GM21381 (cell line): Measurements from ENCODE around the gene MADCAM1.

Source experiments
- ATAC-seq: cut with Tn5 transposase; IDR thresholded peaks from one replicate; pipeline ENCODE4 v1.9.1; 2021; ENCODE audit warnings: mild to moderate bottlenecking, moderate library complexity; ENCODE audit not compliant: unreplicated experiment

The MADCAM1 gene

DNA sequence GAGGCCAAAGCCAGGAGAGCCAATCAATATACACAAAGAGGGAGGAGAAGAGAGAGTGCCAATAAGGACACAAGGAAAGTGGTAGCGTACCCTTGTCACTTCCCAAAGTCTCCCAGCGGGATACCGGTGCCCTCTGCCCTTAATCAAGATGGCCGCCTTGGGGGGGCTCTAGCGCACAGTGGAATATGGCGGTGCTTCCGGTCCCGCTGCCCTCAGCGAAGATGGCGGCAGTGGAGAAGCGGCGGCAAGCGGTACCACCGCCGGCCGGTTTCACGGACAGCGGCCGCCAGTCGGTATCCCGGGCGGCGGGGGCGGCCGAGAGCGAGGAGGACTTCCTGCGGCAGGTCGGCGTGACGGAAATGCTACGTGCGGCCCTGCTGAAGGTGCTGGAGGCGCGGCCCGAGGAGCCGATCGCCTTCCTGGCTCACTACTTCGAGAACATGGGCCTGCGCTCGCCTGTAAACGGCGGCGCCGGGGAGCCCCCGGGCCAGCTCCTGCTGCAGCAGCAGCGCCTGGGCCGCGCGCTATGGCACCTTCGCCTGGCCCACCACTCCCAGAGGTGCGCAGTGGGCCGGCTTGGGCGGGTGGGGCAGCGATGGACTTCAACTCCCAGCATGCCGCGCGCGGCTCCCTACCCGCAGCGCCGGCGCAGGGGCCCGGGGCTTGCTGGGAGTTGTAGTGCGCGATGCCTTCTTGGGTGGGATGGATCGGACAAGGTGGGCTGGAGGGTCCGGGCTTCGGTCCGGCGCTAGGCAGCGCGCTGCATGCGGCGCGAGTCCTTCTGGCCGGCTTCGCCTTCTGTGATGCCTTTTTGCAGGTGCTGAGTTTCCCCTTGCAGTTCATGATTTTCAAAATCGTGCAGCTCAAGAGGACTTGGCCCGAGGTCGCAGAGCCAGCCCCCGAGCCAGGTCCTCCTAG, 11.3 kb downstream of the MADCAM1 start, which contains the start of gene TPGS1:
Gene TPGS1 (plus strand): TSS at position 212 of the 918 bp plus-strand sequence. CDS start 10 bp downstream, at position 222.
- peak; percentile 59 for ATAC-seq

DNA sequence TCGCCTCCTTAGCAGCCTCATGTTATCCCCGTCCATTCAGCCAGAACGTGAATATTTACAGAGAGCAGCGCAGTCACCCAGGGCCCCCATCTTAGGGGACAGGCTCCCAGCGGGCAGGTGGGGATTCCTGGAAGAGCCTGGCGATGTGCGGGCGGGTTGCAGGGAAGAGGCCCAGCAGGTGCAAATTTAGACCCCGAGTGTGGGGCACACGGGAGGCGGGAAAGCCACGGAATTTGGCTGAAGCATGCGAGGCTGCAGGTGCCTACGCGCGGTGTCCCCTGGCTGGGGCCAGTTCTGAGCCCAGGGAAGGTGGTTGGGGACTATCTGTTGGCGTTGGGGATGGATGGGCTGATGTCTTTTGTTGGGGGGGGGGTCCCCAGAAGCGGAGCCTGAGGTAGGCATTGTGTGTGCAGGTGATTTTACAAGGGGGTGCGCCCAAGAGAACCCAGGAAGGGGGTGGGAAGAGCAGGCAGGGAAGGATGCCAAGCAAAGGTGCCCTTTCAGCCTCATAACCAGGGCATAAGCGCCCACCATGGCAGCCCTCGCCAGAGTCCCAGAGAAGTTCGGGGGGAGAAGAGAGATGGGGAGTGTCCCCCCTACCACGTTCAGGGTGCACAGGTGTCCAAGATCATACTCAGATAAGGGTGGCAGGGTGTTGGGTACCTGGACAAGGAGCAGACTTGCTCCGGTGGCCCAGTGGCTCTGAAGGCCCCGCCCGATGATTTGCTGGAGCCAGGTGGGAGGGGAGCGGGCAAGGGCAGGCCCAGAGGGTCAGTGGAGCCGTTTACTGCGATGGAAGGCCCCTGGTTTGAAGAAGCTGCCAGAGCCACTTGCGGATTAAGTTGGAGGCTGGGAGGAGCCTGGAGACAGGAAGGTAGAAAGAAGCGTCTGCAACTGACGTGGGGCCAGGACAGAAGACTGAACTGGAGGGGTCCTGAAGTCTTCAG, 12.2 kb downstream of the MADCAM1 start:
- no peak for ATAC-seq

DNA sequence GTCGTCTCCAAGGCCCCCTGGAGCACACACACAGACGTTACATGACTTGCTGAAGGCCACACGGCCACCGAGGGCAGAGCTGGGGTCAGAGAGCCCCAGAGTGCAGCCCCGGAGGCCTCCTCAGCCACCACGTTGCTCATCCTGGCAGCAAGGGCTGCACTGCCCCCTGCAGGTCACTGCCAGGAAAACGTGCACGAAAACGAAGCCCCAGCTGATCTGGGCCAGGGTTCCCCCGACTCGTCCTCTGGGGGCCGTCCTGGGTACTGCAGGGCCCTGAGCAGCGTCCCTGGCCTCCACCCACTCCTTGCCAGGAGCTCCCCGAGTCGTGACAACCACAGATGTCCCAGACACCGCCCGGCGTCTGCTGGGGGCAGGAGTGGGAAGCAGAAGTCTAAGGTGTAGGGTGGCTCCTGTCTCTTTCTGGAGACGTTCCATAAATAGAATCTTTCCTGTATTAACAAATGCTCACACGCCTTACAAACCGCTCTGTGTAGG, 14.4 kb downstream of the MADCAM1 start:
- no peak for ATAC-seq

DNA sequence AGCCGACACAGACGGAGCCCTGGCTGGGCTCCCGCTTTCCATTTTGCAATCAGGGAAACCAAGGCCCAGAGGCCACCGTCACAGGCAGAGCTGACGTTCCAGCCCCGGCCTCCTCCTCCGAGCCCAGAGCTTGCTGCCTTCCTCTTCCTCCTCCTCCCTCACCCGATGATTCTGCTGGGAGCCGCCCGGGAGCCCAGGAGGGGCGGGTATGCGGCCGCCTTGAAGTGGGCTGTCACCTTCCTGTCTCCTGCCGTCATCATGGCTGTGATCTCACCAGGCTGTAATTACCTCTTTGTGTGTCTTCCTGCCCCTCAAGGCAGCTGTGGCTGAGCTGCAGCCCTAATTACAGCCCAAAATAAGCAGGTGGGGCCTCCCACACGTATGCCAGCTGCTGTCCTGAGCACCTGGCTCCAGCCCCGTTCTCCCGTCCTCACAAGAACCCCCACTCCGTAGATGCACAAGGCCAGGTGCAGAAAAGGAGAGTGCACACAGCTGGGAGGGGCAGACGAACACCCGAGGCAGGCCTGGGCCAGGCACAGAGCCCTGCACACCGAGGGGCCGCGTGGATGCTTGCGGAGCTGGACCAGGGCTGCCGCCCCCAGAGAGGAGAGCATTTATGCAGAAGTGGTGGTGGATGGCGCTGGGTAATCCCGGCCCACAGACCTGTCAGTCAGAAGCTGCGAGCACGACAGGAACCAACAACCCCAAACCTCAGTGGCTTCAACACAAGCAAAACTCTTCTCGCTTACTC, 15.0 kb downstream of the MADCAM1 start:
- ATAC-seq: no peak

GRCh38 chr19:512547-513365, 16.5 kb downstream of the MADCAM1 start:
- ATAC-seq: no peak

- ATAC-seq: no peak
Measured at GRCh38 chr19:513368-514165, 17.3 kb downstream of the MADCAM1 start.

DNA sequence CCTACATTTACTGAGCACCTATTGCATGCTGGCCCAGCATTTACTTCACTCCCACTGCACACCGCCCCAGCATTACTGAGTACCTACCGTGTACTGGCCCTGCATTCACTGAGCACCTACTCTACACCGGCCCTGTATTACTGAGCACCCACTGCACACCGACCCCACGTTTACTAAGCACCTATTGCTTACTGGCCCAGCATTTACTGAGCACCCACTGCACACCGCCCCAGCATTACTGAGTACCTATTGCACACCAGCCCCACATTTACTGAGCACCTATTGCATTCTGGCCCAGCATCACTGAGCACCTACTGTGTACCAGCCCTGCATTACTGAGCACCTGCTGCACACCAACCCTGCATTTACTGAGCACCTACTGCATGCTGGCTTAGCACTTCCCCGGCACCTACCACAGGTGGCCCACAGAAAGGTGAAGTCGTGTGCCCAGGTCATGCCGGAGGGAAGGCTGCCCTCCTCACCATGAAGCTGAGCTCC, 17.9 kb downstream of the MADCAM1 start:
- ATAC-seq: no peak

DNA sequence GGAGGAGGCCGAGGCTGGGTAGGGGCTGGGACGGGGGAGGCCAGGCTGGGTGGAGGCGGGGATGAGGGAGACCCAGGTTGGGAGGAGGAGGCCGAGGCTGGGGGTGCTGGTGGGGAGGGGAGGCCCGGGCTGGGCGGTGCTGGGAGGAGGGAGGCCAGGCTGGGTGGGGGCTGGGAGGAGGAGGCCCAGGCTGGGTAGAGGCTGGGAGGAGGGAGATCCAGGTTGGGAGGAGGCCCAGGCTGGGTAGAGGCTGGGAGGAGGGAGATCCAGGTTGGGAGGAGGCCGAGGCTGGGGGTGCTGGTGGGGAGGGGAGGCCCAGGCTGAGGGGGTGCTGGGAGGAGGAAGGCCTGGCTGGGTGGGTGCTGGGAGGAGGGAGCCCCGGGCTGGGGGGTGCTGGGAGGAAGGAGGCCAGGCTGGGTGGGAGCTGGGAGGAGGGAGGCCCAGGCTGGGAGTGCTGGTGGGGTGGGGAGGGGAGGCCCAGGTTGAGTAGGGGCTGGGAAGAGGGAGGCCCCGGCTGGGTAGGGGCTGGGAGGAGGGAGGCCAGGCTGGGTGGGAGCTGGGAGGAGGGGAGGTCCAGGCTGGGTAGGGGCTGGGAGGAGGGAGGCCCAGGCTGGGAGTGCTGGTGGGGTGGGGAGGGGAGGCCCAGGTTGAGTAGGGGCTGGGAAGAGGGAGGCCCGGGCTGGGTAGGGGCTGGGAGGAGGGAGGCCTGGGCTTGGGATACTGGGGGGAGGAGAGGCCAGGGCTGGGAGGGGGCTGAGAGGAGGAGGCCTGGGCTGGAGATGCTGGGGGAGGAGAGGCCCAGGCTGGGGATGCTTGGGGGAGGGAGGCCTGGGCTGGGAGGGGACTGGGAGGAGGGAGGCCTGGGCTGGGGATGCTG, 21.7 kb downstream of the MADCAM1 start:
- no peak for ATAC-seq

DNA sequence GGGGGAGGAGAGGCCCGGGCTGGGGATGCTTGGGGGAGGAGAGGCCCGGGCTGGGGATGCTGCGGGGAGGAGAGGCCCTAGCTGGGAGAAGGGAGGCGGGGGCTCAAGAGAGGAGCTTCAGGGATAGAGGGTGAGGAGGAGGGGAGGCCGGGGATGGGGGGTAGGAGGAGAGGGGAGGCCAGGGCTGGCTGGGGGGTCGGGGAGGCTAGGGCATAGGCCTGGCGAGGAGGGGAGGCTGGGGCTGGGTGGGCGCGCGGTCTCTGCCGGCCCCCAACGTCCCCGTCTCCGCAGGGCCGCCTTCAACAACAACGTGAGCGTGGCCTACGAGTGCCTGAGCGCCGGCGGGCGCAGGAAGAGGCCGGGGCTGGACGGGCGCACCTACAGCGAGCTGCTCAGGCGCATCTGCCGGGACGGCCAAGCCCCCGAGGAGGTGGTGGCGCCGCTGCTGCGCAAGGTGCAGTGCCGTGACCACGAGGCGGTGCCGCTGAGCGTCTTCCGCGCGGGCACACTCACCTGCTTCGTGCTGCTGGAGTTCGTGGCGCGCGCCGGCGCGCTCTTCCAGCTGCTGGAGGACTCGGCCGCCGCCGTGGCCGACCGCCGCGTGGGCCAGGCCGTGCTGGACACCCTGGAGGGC, 22.4 kb downstream of the MADCAM1 start:
- ATAC-seq: no peak

DNA sequence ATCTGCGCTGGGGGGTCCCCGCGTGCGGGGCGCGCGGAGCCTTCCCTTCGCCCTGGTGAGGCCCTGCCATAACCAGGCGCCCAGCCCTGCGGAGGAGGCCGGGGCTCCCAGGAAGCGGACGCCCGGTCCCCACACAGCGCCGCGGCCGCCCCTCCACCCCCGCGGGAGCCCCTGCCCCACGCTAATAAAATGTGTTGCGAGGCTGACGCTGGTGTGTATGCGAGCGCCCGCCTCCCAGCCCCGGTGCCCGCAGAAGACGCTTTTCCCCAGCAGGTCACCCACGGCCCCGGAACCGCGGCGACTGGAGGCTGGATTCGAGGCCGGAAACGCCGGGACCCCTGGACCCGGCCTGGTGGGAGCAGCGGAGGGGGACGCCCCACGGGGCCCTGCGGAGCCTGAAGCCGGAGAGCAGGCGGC, 23.2 kb downstream of the MADCAM1 start:
- no peak for ATAC-seq

DNA sequence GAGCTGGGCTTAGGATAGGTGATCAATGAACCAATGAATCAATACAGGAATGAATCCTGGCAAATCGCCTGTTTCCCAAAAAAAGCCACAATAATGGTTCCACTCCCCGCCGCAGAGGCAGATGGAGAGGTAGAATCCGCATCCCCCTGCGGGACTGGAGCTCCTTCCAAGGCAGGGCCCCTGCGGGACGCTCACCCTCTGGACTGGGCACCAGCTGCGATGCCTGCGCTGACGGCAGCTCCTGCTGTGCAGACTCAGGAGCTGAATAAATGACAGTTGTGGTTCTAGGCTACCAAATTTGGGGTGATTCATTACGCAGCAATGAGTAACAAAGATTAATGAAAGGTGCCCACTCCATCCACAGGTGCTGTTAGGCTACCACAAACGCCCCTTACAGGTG, 26.4 kb downstream of the MADCAM1 start:
- no peak for ATAC-seq

GRCh38 chr19:524062-524674, 27.9 kb downstream of the MADCAM1 start:
- no peak for ATAC-seq

DNA sequence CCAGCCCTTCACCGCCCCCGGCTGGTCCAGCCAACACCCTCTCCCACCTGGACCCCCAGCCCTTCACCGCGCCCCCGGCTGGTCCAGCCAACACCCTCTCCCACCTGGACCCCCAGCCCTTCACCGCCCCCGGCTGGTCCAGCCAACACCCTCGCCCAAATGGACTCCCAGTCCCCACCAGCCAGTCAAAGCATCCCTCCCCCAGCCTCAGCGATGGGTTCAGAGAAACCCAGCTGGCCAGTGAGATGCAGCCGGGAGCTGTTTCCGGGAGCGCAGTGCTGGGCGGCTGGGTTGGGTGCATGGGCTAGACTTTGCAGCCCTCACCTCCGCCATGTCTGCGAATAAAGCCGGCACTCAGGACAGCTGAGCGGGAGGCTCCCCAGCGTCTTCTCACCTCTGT, 28.7 kb downstream of the MADCAM1 start:
- no peak for ATAC-seq

- no peak for ATAC-seq
Measured at GRCh38 chr19:525857-526419, 29.7 kb downstream of the MADCAM1 start.

- no peak for ATAC-seq
Measured at GRCh38 chr19:530134-531008, 34.1 kb downstream of the MADCAM1 start.
